OCI-LY3 (cell line): ENCODE measurements around the gene COA6.

ENCODE experiments used
- H2AFZ ChIP-seq: fragments of 200-600, 300-600 bp; shearing (Covaris generic); 2 replicates; pipeline ENCODE4 v1.6.0; 2014; ENCODE audit warnings: antibody characterized with exemption, low read depth, low read length
- H3K27ac ChIP-seq: fragments of 200-600, 300-600 bp; sonication (generic); 2 replicates; pipeline ENCODE4 v1.5.1; 2014; ENCODE audit warnings: mild to moderate bottlenecking, low read length, moderate library complexity, mixed read lengths
- H3K27me3 ChIP-seq: fragments of 200-600, 300-600 bp; sonication (generic); 2 replicates; pipeline ENCODE4 v1.6.1; 2014; ENCODE audit warnings: low read depth, low read length, mixed read lengths
- H3K36me3 ChIP-seq: fragments of 200-600, 300-600 bp; sonication (generic); replicated peaks from 2 replicates; pipeline ENCODE3; 2014; ENCODE audit warnings: low read depth, low read length, mixed read lengths
- H3K4me1 ChIP-seq: fragments of 300-600, 200-600 bp; sonication (generic); 2 replicates; pipeline ENCODE4 v1.6.1; 2014; ENCODE audit warnings: low read length, mixed read lengths
- H3K4me2 ChIP-seq: fragments of 200-600, 300-600 bp; sonication (generic); 2 replicates; pipeline ENCODE4 v1.6.1; 2014; ENCODE audit warnings: low read length, mixed read lengths
- H3K4me3 ChIP-seq: fragments of 300-600, 200-600 bp; sonication (generic); 2 replicates; pipeline ENCODE4 v1.5.1; 2014; ENCODE audit warnings: antibody characterized with exemption, mild to moderate bottlenecking, low read length, moderate library complexity
- H3K79me2 ChIP-seq: fragments of 300-600, 200-600 bp; shearing (Covaris generic); 2 replicates; pipeline ENCODE4 v1.6.1; 2014; ENCODE audit warnings: mild to moderate bottlenecking, low read length, mixed read lengths
- H3K9ac ChIP-seq: fragments of 300-600, 200-600 bp; shearing (Covaris generic); 2 replicates; pipeline ENCODE4 v1.6.0; 2014; ENCODE audit warnings: mild to moderate bottlenecking, low read length, moderate library complexity
- H3K9me3 ChIP-seq: fragments of 200-600, 300-600 bp; shearing (Covaris generic); 2 replicates; pipeline ENCODE4 v1.6.1; 2014; ENCODE audit warnings: low read length, mixed read lengths; ENCODE audit not compliant: insufficient read depth
- H4K20me1 ChIP-seq: fragments of 200-600, 300-600 bp; sonication (generic); 2 replicates; pipeline ENCODE4 v1.6.1; 2016; ENCODE audit warnings: low read length, mixed read lengths; ENCODE audit not compliant: insufficient read depth
- CTCF ChIP-seq: fragments of 200-600, 300-600 bp; sonication (generic); IDR thresholded peaks from 2 replicates; pipeline ENCODE4 v1.5.1; 2014; ENCODE audit warnings: antibody characterized with exemption, low read length, low read depth
- EZH2phosphoT487 ChIP-seq: fragments of 200-600 bp; shearing (Covaris generic); IDR thresholded peaks from 2 replicates; pipeline ENCODE4 v1.6.1; 2018; ENCODE audit warnings: antibody characterized with exemption, mixed run types, low read depth

Gene COA6

DNA sequence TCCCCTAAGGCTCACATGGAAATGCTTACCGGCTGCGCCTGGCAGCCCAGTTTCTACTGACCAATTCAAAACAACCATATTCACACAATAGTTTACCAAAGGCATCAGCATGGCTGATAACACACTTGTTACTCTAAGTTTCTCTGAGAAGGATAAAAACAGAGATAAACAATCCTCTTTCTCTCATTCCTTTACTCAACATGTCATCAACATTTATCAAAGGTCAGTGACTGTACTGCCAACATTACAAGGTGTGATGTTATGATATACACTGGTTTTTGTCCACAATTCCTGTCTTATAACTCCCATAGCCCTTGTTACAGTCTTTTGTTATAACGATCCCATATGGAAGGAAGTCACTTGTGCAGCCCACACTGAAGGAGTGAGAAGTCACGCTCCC lies 33.6 kb downstream of the COA6 start:
- H3K27me3 ChIP-seq = no peaks in the 10 kb centered on the region
- no peak for TF ChIP-seq EZH2phosphoT487
- no peak overlapping the region for H2AFZ ChIP-seq
- no peaks in the 10 kb centered on the region for H3K9me3 ChIP-seq
- H3K9ac ChIP-seq = no peak overlapping the region
- H3K27ac ChIP-seq = no peak overlapping the region
- no peaks in the 10 kb centered on the region for H4K20me1 ChIP-seq
- H3K36me3 ChIP-seq = no peaks in the 10 kb centered on the region
- H3K4me1 ChIP-seq = no peaks in the 10 kb centered on the region
- no peak overlapping the region for H3K4me2 ChIP-seq
- no peaks in the 10 kb centered on the region for H3K79me2 ChIP-seq
- H3K4me3 ChIP-seq = no peak overlapping the region

GRCh38 chr1:234408757-234409156 lies 35.5 kb downstream of the COA6 start:
- no peaks in the 10 kb centered on the region for H3K36me3 ChIP-seq
- H3K27me3 ChIP-seq = no peaks in the 10 kb centered on the region
- H3K4me2 ChIP-seq = no peak overlapping the region
- no peaks in the 10 kb centered on the region for H3K9me3 ChIP-seq
- no peak overlapping the region for H3K4me3 ChIP-seq
- H3K4me1 ChIP-seq = no peaks in the 10 kb centered on the region
- H3K79me2 ChIP-seq = no peaks in the 10 kb centered on the region
- H3K27ac ChIP-seq = no peak overlapping the region
- TF ChIP-seq CTCF = no peak
- no peak for TF ChIP-seq EZH2phosphoT487
- H3K9ac ChIP-seq = no peak overlapping the region
- no peak overlapping the region for H2AFZ ChIP-seq
- no peaks in the 10 kb centered on the region for H4K20me1 ChIP-seq

DNA sequence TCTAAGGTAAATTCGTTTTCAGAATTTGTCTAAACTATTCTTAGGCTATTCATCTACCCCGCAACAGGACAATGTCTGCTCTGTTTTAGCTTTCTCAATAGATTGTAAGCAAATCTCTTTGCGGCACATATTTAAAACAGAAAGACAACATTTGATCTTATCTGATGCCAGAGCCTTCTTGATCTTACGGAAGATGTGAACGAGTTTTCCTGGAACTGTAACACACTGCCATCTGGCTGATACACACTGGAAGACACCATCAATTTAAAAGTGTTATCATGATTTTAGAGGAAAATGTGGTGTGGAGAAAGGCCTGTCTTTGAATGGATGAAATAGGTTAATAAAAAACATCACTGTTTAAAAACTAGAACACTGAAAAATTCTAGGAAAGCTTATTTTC lies 36.1 kb downstream of the COA6 start:
- H3K4me3 ChIP-seq = no peak overlapping the region
- H3K9ac ChIP-seq = no peak overlapping the region
- no peaks in the 10 kb centered on the region for H3K27me3 ChIP-seq
- no peak overlapping the region for H3K27ac ChIP-seq
- H4K20me1 ChIP-seq = no peaks in the 10 kb centered on the region
- no peaks in the 10 kb centered on the region for H3K4me1 ChIP-seq
- H3K36me3 ChIP-seq = no peaks in the 10 kb centered on the region
- H3K4me2 ChIP-seq = no peak overlapping the region
- TF ChIP-seq EZH2phosphoT487 (no peak), CTCF (peak; percentile 42)
- no peaks in the 10 kb centered on the region for H3K9me3 ChIP-seq
- no peak overlapping the region for H2AFZ ChIP-seq
- no peaks in the 10 kb centered on the region for H3K79me2 ChIP-seq

GRCh38 chr1:234412830-234413229 lies 39.6 kb downstream of the COA6 start:
- H3K4me2 ChIP-seq = no peak overlapping the region
- no peaks in the 10 kb centered on the region for H4K20me1 ChIP-seq
- no peak overlapping the region for H3K4me3 ChIP-seq
- H2AFZ ChIP-seq = no peak overlapping the region
- no peaks in the 10 kb centered on the region for H3K27me3 ChIP-seq
- no peak overlapping the region for H3K27ac ChIP-seq
- no peak overlapping the region for H3K9ac ChIP-seq
- H3K36me3 ChIP-seq = no peaks in the 10 kb centered on the region
- TF ChIP-seq EZH2phosphoT487 (no peak), CTCF (no peak)
- H3K9me3 ChIP-seq = no peaks in the 10 kb centered on the region
- H3K4me1 ChIP-seq = no peaks in the 10 kb centered on the region
- H3K79me2 ChIP-seq = no peaks in the 10 kb centered on the region

DNA sequence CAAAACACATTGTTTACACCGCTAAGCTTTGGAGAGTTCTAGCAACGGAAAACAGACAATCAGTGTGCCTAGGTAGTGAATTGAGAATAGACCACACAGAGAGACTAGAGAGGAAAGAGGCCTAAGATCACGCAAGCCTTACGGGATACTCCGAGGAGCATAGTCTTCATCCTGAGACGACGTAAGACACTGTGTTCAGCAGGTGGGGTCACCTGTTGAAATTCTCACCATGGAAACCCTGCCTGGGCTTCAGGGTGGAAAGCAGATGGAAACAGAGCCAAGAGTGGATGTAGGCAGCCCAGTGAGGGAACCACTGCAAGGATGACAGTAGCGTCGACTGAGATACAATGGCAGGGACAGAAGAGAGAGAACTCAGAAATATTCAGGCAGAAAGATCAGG lies 40.2 kb downstream of the COA6 start:
- Histone ChIP-seq H4K20me1 (no peaks in the 10 kb centered on the region), H3K79me2 (no peaks in the 10 kb centered on the region), H3K9ac (no peak overlapping the region), H3K4me1 (no peaks in the 10 kb centered on the region), H2AFZ (no peak overlapping the region), H3K27ac (no peak overlapping the region), H3K4me3 (no peak overlapping the region), H3K27me3 (no peaks in the 10 kb centered on the region), H3K9me3 (no peaks in the 10 kb centered on the region), H3K4me2 (no peak overlapping the region), H3K36me3 (no peaks in the 10 kb centered on the region)
- TF ChIP-seq EZH2phosphoT487 (no peak), CTCF (no peak)
